Fibroblast of peridontal ligament (primary cell): Measurements from ENCODE around the gene PHF21A.
"Not testable (repeated sequence)": the region's sequence is repeated elsewhere in the genome, so short reads cannot be mapped to it uniquely, and the experiment has no call there.

Experiments used
- DNase-seq: peaks from one replicate; pipeline ENCODE4 v3.0.0-alpha.2; 2010; ENCODE audit errors: extremely low read depth

Gene PHF21A

DNA sequence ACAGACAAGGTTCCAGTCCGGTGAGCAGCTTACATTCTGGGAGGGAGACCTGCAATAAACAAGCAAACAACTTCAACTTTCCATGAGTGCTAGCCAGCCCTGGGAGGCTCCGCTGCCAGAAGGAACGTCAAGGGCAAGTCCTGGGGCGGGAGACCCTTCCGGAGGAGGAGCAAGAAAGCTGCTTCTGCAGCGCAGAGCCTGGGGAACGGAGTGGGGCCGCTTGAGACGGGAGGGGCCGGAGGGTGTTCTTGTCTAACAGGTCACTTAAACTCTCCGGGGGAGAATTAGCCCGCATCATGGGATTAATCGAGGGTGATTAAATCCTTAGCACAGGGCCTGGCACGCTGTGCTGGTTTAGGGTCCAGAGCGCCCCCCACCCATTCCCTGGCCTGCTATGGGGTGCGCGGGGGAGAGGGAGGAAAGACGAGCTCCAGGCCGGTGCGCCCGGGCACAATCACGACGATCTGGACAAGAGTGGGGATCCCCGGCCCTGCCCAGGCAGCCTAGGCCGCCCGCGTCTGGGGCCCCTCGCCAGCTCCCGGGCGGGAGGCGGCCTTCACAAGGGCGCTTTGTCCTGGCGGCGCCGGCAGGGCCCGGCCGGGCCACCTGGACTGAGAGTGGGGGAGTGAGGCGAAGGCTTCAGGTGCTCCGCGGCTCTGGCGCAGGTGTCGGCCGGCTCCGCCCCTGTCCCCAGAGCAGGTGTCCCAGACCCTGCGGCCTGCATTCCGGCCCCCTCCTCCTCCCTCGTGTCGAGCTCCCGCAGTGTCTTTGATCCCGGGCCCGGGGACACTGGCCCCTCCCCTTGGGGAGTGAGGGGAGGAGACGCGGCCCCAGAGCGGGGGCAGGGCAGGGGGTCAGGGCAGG lies 199.5 kb downstream of the PHF21A start:
- DNase-seq = no peak

DNA sequence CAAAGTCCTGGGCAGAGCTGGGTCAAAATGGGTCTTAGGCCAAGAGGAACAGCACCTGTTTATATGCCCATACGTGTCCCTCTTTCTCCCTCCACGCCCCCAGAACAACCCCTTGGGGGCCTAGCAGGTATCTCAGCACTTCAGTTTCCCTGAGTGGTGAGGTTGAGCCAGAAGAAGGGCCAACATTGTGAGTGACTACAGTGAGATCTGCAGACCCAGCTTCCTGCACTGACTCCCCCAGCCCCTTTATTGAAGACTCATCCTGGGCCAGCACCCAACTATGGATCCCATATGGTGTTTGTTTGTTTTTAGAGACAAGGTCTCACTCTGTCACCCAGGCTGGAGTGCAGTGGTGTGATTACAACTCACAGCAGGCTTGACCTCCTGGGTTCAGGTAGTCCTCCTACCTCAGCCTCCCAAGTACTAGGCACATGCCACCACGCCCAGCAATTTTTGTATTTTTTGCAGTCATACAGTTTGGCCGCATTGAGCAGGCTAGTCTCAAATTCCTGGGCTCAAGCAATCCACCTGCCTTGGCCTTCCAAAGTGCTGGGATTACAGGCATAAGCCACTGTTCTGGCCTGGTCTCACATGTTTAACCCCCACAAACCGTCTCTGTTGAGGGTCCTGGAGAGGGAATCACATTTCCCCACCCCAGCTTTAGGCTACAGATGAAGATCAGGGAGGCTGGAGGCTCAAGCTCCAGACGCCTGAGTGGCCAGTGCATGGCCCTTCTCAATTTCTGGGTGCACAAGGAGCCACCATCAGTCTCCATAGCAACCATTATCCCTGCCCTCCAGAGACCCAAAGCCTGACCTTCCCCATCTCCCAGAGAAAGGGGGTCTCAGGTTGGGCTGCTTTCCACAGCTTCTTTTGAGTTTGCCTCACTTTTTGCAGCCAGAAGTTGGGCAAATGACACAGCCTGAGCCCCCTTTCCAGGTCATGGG lies 200.4 kb downstream of the PHF21A start:
- no peak for DNase-seq

DNA sequence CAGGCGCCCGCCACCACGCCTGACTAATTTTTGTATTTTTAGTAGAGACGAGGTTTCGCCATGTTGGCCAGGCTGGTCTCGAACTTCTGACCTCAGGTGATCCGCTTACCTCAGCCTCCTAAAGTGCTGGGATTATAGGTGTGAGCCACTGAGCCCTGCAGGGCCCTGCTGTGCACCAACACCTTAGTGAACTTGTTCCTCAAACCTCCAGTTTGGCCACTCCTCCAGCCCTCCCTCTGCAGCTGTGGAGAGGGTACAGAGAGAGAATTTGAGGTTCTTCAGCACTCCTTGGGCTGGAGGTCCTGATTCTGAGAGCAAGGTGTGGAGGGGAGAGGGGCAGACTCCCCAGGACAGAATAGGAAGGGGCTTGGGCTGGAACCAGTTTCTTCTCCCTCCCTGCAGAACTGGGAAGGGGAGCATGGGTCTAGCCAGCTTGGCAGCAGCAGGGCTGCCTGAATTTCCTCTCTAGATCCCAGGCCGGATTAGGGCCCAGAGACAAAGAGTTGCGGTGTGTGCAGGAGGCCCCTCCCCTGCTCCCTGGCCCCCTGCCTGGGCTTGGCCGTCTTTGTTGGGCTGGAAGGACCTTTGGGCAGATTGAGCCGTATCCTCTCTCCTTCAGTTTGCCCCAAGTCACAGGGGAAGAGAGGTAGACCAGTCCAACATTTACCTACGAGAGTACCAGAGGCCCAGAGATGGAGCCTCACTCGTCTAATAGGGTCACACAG lies 201.3 kb downstream of the PHF21A start:
- DNase-seq = no peak

DNA sequence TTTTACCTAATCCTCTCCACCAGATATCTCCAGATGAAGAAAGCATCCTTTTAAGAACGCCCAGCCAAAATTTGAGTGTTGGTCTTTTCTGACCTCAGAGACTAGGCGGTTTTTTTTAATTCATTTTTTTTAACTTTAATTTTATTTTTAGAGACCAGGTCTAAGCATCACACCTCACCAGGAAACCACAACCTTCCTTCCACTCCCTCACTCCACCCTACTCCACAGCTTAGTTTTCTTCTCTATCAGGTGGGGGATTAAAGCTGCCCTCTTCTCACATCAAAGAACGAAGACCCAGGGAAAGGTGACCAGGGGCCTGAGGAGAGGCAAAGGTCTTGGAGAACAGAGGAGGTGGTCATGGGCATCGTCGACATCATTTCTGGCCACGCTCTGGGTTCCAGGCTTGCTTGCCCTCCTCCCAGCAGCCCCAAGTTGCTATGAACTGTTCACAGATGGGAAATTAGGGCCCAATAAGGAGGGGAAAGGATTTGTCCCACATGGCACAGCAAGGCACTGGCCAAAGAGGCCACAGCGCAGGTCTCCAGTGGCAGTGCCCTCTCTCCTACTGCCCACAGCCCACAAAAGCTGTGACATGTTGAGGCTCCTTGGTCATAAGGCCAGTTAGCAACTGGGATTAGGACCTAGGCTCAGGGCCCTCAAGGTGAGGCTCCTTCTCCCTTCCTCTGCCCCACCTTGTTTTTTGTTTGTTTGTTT lies 202.1 kb downstream of the PHF21A start:
- DNase-seq = no peak

DNA sequence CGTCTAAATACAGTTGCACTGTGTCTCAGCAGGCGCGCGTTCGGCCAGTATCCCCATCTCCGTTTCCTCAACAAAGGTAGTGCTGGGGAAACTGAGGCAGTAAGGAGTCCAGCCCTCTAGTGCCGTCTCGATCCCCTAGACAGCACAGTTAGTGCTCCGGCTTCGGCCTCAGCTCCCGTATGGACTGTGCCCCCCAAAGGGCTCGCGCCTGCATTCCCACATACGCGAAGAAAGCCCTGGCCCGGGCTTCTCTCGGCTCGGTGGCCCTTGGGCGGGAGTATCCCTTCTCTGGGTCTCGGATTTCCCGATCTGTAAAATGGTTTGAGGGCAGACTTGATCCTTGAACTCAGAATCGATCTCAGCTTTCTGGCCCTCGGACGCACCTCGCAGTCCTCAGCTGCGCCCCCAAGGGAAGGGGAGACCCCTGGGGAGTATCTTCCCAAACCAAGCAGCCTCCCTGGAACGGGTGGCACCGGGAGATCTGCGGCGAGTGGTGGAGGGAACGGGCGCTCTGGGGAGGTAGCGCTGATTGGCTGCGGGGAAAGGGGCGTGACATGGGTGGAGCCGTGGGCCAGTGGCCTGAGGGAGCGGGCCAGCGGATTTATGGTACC lies 202.8 kb downstream of the PHF21A start:
- peak; percentile 55 for DNase-seq

DNA sequence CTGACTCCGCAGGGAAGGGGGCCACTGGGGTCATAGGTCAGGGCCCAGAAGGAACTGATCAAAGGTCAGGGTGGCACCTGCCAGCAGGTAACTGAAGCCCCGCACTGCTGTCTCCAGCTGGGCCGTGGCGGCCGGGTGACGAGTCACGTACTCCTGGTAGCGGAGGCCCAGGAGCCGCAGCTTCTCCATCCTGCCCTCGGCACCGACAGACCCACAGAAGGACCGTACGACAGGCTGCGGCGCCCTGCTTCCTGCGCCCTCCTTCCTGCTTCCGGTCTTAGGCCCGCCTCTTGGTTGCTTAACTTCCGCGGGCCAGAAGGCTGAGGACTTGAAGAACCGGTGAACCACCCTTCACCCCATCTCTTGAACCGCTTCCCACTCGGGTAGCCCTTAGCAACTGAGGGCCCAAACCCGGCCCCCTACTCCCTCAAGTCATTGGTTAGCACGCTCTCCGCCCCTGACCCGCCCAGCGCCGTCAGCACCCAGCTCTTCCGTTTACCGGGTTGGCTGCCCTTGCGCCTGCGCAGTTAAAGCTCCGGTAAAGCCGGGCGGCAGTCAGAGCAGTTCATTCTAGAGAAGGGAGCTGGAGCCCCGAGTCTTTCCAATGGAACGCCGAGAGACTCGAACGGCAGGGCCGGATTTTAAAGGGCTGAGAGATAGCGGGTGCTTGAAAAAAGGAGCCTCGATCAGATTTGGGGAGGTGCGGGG lies 203.5 kb downstream of the PHF21A start, which contains the start of gene PEX16:
PEX16 (minus strand) TSS at position 255 of the 708 bp plus-strand sequence; CDS start at position 189, 66 bp downstream.
- peak; percentile 99 for DNase-seq

DNA sequence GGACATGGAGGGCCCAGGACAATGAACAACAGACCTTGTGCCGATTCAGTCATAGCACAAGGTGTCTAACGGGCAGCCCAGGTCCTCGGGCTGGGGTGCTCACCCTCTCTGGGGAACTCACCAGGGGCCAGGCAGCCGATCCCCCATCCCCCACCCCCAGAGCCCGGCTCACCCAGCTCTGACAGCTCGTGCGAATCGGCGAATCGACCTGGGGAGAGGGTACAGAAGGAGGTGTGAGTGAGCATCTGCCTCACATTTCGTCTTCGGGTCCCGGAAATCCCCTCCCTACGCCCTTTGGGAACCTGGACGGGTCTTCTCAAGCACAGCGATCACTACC lies 204.0 kb downstream of the PHF21A start:
- no peak for DNase-seq

DNA sequence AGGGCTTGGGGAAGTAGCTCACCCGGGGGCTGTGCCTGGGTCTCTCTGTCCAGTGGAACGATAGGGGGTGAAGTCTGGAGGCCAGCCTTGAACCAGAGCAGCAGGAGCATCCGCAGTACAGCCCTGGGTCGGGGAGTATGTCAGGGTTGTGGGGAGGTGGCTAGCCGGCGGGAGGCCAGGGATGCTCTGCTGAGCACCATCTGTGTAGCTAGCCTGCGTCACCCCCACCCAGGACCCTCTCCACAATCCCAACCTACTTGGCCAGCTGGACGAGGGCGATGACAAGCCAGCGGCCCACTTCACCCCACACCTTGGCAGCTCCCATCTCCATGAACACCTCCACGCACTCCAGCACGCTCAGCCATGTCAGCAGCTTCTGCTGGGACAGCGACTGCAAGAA lies 205.8 kb downstream of the PHF21A start:
- no peak for DNase-seq

DNA sequence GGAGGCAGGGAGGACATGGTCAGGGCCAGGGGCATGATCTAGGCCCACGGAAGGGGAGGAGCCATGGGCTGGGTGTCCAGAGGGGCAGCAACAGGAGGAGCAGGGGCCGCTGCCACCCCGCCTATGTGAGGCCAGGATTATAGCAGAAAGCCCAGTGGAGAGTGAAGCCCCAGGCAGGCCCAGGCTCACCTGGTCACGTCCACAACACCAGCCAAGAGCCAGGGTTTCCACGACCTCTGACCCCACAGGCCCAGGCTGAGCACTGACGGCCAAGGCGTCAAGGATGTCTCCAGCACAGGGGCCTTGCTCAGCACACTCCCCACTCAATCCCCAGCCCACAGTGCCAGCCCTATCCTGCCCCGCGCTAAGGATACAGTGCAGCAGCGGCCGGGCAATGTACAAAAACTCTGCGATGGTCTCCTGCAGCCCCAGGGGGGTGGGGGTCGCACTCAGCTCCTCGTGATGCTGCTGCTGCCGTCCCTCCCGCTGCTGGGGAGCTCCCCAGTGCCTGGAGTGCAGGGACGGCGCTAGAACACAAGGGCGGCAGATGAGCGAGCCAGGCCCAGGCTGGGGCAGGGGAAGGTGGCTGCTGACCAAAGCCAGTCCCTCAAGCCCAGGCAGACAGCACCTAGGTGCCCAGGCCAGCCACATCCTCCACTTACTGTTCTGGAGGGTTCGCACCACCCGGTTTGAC lies 207.2 kb downstream of the PHF21A start:
- no peak for DNase-seq

DNA sequence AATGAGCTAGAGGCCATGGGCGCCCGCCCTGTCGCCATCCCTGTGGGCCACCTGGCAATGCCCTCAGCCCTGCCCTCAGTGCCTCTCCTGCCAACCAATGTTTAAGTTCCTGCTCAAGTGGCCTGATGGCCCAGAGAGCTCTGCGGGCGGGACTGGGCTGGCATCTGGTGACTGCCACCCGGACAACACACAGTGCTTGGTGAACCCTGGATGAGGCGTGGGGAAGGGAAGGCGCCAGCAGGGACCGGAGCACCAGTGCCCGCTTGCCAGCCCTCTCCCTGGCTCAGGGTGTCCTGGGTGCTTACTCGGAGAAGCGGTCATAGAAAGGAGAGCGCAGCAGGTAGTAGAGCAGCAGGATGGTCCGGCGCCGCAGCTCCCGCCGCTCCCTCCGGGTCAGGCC lies 207.7 kb downstream of the PHF21A start:
- DNase-seq = no peak

DNA sequence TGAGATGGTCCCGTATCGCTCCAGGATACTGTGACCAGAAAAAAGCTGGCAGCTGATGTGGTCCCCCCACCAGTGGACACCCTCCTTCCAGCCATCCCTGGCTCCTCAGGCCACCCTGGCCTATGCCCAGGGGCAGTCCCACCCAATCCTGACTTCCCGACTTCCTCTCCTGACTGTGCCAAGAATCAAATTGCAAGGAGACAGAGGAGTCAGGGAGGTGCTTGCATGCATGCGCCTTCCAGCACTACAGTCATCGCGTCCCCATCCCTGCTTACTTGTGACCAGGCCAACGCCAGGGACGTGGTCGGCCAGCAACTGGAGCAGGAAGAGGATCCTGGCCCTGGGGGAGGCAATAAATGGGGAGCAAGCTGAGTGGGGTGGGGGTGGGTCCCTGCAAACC lies 210.6 kb downstream of the PHF21A start:
- DNase-seq = no peak

DNA sequence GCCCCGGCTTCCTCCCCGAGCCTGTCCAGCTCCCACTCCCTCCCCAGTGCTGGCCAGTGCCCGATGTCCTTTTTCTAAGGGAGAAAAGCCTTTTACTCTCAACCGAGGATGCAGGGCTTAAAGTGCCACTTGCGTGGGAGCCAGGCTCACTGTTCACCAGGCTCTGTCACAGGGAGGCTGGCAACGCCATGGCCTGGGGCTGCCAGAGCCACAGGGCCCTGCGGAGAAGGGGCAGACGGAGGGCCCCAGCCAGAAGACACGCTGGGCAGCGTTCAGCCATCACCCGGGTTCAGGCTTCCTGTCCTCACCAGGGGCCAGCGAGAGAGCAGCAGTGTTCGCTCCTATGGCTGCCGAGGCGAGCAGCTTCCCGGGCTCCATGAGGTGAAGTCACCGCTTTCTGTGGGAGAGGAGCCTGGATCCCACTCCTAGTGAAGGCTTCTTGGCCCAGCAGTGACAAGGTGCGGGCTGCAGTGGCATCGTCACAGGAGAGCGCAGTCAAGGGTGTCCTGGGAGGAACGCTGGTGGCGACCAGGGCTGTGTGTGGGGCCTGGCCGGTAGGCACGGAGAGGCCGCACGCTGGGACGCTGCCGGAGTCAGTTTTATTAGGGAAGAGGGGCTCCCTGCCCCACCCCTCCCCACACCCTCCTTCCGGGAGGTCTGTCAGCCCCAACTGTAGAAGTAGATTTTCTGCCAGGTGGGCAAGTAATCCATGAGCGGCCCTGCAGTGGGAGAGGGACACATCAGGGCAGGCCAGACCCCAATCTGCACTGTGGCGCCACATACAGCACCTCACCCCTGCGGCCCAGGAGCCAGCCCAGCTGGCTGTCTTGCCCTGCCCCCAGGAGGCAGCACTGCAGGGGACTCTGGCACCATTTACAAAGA lies 211.4 kb downstream of the PHF21A start:
- DNase-seq = no peak

DNA sequence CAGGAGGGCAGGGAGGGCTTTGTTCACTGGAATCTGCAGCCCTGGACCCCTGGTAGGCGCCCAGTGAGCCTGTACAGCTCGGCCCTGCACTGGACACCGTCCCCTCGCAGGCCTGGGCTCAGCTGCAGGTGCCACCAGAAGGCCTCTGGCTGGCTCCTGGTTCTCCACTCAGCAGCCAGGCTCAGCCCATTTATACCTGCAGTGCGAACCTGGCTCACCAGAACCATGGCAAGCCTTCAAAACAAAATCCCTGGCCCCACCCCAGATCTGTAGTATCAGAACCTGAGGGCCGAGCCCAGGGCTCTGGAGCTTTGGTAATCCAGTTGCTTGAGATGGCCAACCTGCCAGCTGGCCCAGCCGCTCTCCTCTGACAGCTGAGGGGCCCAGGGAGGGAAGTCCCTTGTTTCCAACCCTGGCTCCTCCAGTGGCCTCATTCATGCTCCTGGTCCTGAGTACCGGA lies 213.3 kb downstream of the PHF21A start:
- no peak for DNase-seq

DNA sequence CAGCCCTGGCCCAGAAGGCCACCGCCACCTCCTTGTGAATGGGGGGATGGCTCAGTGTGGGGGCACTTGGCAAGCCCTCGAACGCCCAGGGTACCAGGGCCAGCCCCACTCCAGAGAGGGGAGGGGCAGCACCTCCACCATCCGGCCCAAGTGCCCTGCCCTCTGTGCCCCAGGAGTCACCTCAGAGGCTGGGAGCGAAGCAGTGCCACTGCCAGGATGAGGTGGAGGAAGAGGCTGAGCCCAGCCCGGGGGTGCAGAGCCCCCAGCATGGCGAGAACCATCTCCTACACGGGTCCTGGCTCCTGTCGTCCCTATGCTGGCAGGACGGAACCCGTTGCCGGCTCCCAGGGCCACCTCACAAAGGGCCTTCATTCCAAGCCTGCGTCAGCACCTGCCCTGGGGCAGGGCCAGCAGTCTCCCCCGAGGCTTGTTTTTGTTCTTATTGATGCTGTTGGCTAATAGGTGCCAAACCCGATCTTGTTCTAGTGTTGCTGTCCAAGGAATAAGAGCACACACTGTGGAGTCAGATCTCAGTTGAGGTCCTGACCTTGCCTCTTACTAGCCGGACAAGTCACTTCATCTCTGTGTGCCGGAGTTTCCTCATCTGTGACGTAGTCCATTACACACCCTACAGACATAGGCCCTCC lies 214.2 kb downstream of the PHF21A start, which contains the start of gene FREY1:
FREY1 (minus strand) TSS at position 307 of the 647 bp plus-strand sequence; CDS start at position 281, 26 bp downstream.
- DNase-seq = no peak

DNA sequence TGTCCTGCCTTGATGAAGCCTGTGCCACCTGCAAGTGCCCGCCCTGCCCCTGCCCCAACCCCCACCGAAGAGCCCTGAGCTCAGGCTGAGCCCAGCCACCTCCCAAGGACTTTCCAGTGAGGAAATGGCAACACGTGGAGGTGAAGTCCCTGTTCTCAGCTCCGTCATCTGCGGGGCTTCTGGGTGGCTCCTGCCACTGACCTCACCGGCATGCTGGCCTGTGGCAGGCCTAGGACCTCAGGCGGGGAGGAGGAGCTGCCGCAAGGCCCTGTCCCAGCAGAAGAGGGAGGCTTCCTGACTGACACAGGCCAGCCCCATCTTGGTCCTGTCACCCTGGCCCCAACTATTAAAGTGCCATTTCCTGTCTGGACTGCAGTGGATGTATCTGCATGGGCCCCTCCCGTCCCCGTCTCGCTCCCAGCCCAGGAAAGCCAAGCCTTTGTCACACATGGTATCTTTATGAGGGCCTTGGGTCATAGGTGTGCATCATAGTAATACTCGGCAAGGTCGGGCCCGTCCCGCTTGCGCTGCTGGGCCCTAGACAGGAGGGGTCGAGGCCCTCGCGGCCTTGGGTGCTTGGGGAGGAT lies 215.1 kb downstream of the PHF21A start:
- DNase-seq = no peak

DNA sequence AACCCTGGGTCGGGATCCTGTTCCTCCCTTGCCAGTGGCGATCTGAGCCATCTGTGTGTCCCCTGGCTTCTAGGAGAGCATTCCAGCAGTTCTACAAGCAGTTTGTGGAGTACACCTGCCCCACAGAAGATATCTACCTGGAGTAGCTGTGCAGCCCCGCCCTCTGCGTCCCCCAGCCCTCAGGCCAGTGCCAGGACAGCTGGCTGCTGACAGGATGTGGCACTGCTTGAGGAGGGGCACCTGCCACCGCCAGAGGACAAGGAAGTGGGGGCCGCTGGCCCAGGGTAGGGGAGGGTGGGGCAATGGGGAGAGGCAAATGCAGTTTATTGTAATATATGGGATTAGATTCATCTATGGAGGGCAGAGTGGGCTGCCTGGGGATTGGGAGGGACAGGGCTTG lies 215.7 kb downstream of the PHF21A start:
- not testable (repeated sequence) for DNase-seq

DNA sequence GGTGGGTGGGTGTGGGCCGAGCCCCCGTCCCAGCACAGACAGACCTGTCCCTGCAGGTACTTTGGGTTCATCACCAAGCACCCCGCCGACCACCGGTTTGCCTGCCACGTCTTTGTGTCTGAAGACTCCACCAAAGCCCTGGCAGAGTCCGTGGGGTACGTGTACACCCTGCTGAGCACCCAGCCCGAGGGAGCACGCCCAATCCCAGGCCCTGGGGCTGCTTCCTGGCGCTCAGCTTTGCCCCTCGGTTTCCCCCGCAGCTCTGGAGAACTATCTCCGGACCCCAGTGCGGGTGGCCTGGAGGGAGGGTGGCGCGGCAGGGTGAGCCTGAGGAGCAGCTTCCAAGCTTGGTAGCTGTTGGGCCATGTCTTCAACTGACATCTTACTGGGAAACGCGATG lies 216.2 kb downstream of the PHF21A start:
- DNase-seq = no peak
